GM08714 (cell line): ENCODE data around the gene ITGB4.
"Not testable (repeated sequence)": the region's sequence is repeated elsewhere in the genome, so short reads cannot be mapped to it uniquely, and the experiment has no call there.

ENCODE experiments used
- H3K4me3 ChIP-seq: fragments of 200-500 bp; sonication (Bioruptor generic); 2 replicates; pipeline ENCODE4 v1.5.1; 2014; ENCODE audit warnings: mild to moderate bottlenecking, low read length, inconsistent platforms
- ZNF274 ChIP-seq: IDR thresholded peaks from 2 replicates; pipeline ENCODE4 v1.6.1; 2012; ENCODE audit warnings: mild to moderate bottlenecking, low read depth, low read length

The ITGB4 gene

GRCh38 chr17:75758131-75758905 lies 37.1 kb downstream of the ITGB4 start:
- no peak for TF ChIP-seq ZNF274
- H3K4me3 ChIP-seq, result no peak overlapping the region

DNA sequence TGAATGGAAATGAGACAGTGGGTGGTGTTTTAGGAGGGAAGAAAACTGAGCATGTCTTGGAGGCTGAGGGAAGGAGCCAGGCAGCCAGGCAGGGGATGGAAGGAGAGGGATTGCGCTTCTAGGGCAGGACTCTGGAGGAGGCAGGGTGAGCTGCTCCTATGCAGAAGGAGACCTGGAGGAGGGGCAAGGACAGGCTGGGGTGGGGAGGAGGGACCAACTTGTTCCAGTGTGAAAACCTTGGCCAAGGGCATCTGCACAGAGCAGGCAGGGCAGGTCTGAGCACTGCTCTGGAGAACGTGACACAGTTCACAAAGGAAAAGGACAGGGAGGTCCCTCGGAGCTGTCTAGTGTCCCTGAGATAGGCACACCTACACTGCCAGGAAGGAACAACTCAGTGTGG lies 38.2 kb downstream of the ITGB4 start:
- no peak for TF ChIP-seq ZNF274
- no peak overlapping the region for H3K4me3 ChIP-seq

GRCh38 chr17:75759978-75760640 lies 38.9 kb downstream of the ITGB4 start:
- H3K4me3 ChIP-seq, result not testable (repeated sequence)

- H3K4me3 ChIP-seq, result no peak overlapping the region
- TF ChIP-seq ZNF274, result no peak
Observed at GRCh38 chr17:75762513-75763268, 41.4 kb downstream of the ITGB4 start.

- TF ChIP-seq ZNF274, result no peak
- H3K4me3 ChIP-seq, result no peak overlapping the region
Observed at GRCh38 chr17:75763269-75763607, 42.0 kb downstream of the ITGB4 start.

- peak overlapping the region; percentile 86; the same call in 1 of the 2 replicates for H3K4me3 ChIP-seq
- TF ChIP-seq ZNF274, result no peak
Observed at GRCh38 chr17:75763613-75764416, 42.6 kb downstream of the ITGB4 start.

DNA sequence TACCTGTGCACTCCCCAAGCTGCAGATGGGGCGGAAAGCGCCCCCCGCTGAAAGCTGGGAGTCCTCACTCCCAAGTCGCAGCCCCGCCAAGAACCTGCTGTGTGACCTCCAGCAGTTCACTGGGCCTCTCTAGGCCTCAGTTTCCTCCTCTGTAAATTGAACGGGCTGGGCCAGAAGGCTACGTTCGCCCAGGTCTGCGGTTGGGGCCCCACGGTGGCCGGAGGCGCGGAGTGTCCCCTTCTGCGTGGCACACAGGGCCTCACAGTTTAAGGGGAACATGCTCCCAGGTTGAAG lies 43.1 kb downstream of the ITGB4 start:
- no peak for TF ChIP-seq ZNF274

GRCh38 chr17:75764711-75765421 lies 43.6 kb downstream of the ITGB4 start, which contains the start of gene GALK1:
Gene GALK1 (minus strand): TSS chr17:75765192. CDS start chr17:75765136, 56 bp downstream.
- H3K4me3 ChIP-seq, result peak within 1 kb of the TSS; percentile 86
- TF ChIP-seq ZNF274, result no peak

More for the DNA sequence above, 43.1 kb downstream of the ITGB4 start:
- H3K4me3 ChIP-seq, result peak overlapping the region; percentile 86; the same call in 1 of the 2 replicates

DNA sequence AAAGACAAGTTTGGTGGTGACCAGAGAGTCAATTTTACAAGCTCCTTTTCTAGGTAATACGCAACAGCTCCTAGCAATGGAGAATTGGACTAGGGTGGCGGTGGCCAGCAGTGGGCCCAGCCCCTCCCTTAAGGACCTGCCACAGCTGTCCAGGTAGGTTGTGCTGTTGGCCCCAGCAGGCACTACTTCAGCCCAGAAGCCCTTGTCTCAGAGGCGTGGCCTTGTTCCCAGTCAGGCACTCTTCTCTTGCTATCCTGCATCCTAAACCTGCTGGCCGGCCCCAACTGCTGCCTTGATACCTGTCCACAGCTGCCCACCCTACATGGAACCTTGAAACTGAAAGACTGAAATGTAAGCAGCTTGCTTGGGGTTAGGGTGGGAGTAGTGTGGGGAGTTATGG lies 44.7 kb downstream of the ITGB4 start:
- no peak for TF ChIP-seq ZNF274
- H3K4me3 ChIP-seq, result no peak overlapping the region

- no peak for TF ChIP-seq ZNF274
- no peak overlapping the region for H3K4me3 ChIP-seq
Observed at GRCh38 chr17:75767881-75768280, 46.6 kb downstream of the ITGB4 start.

DNA sequence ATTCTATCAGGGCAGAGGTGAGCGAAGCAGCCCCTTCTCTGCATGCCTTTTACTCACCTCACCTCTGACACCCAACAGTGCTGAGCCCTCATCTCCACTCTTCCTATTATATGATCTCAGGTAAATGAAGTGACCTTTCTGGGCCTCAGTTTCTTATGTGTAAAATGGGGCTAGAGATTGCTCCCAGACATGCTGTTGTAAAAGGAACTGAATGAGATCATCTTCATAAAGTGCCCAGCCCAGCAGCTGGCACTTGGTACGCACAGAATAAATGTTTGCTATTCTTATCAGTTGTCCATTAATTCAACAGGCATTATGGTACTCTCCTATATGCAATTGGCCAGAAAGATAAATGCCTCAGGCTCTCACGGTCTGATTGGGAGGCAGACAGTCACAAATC lies 48.3 kb downstream of the ITGB4 start:
- H3K4me3 ChIP-seq, result no peak overlapping the region
- no peak for TF ChIP-seq ZNF274

GRCh38 chr17:75771334-75772281 lies 50.3 kb downstream of the ITGB4 start:
- no peak for TF ChIP-seq ZNF274
- H3K4me3 ChIP-seq, result no peak overlapping the region

- TF ChIP-seq ZNF274, result no peak
- no peak overlapping the region for H3K4me3 ChIP-seq
Observed at GRCh38 chr17:75773121-75773807, 52.0 kb downstream of the ITGB4 start.
